Measurements from ENCODE around the gene RAD54L. TPM values are rescaled to one million over a fixed set of nuclear protein-coding genes. Genes with fewer than 3 reads are reported as not detected.

RAD54L gene
- total RNA-seq, 1 donor from 2014 or later, result 22.9 TPM

- H3K4me3 Mint-ChIP-seq, result no peak overlapping the region
These were observed 42.4 kb upstream of the RAD54L start for GRCh38 chr1:46205141-46205540.

GRCh38 chr1:46205791-46206190 is 41.8 kb upstream of the RAD54L start:
- Mint-ChIP-seq H3K36me3 (no peaks in the 10 kb centered on the region), H3K4me1 (ENCODE audit: unreplicated experiment) (peaks cover 15% of the 10 kb centered on the region)
- no peak for DNase-seq (ENCODE audit: extremely low spot score, unreplicated experiment)

More at GRCh38 chr1:46205141-46205540, 42.4 kb upstream of the RAD54L start:
- peaks cover 18% of the 10 kb centered on the region for H3K4me1 Mint-ChIP-seq (ENCODE audit: unreplicated experiment)
- no peaks in the 10 kb centered on the region for H3K36me3 Mint-ChIP-seq
- no peak overlapping the region for H3K27ac Mint-ChIP-seq
- H3K27me3 Mint-ChIP-seq, result peaks cover 7% of the 10 kb centered on the region
- no peak for TF ChIP-seq CTCF (conservative IDR thresholded peaks at IDR 0.05)
- no peaks in the 10 kb centered on the region for H3K9me3 Mint-ChIP-seq
- DNase-seq (ENCODE audit: extremely low spot score, unreplicated experiment), result no peak

GRCh38 chr1:46206399-46206798 is 41.2 kb upstream of the RAD54L start:
- H3K4me1 Mint-ChIP-seq (ENCODE audit: unreplicated experiment), result peaks cover 15% of the 10 kb centered on the region
- H3K4me3 Mint-ChIP-seq, result no peak overlapping the region

More at GRCh38 chr1:46205791-46206190, 41.8 kb upstream of the RAD54L start:
- Mint-ChIP-seq H3K4me3 (no peak overlapping the region), H3K9me3 (no peaks in the 10 kb centered on the region), H3K27ac (no peak overlapping the region), H3K27me3 (peaks cover 7% of the 10 kb centered on the region)
- TF ChIP-seq CTCF (conservative IDR thresholded peaks at IDR 0.05), result no peak

GRCh38 chr1:46210561-46210960 is 37.0 kb upstream of the RAD54L start:
- H3K27me3 Mint-ChIP-seq, result no peaks in the 10 kb centered on the region
- no peaks in the 10 kb centered on the region for H3K36me3 Mint-ChIP-seq
- TF ChIP-seq CTCF (conservative IDR thresholded peaks at IDR 0.05), result no peak
- DNase-seq (ENCODE audit: extremely low spot score, unreplicated experiment), result no peak
- no peak overlapping the region for H3K4me3 Mint-ChIP-seq
- no peaks in the 10 kb centered on the region for H3K4me1 Mint-ChIP-seq (ENCODE audit: unreplicated experiment)
- H3K9me3 Mint-ChIP-seq, result no peaks in the 10 kb centered on the region
- no peak overlapping the region for H3K27ac Mint-ChIP-seq

More at GRCh38 chr1:46206399-46206798, 41.2 kb upstream of the RAD54L start:
- no peaks in the 10 kb centered on the region for H3K36me3 Mint-ChIP-seq
- no peak for TF ChIP-seq CTCF (conservative IDR thresholded peaks at IDR 0.05)
- peaks cover 7% of the 10 kb centered on the region for H3K27me3 Mint-ChIP-seq
- no peak overlapping the region for H3K27ac Mint-ChIP-seq
- H3K9me3 Mint-ChIP-seq, result no peaks in the 10 kb centered on the region
- DNase-seq (ENCODE audit: extremely low spot score, unreplicated experiment), result no peak

- no peaks in the 10 kb centered on the region for H3K36me3 Mint-ChIP-seq
- DNase-seq (ENCODE audit: extremely low spot score, unreplicated experiment), result no peak
- TF ChIP-seq CTCF (conservative IDR thresholded peaks at IDR 0.05), result no peak
- no peak overlapping the region for H3K4me3 Mint-ChIP-seq
- H3K9me3 Mint-ChIP-seq, result no peaks in the 10 kb centered on the region
- H3K27me3 Mint-ChIP-seq, result no peaks in the 10 kb centered on the region
- no peak overlapping the region for H3K27ac Mint-ChIP-seq
- H3K4me1 Mint-ChIP-seq (ENCODE audit: unreplicated experiment), result no peaks in the 10 kb centered on the region
These were observed 36.5 kb upstream of the RAD54L start for GRCh38 chr1:46211051-46211450.

GRCh38 chr1:46215504-46215903 is 32.1 kb upstream of the RAD54L start:
- H3K27me3 Mint-ChIP-seq, result no peaks in the 10 kb centered on the region
- no peaks in the 10 kb centered on the region for H3K36me3 Mint-ChIP-seq
- H3K4me3 Mint-ChIP-seq, result no peak overlapping the region
- no peaks in the 10 kb centered on the region for H3K9me3 Mint-ChIP-seq
- no peak overlapping the region for H3K27ac Mint-ChIP-seq
- H3K4me1 Mint-ChIP-seq (ENCODE audit: unreplicated experiment), result no peaks in the 10 kb centered on the region
- no peak for TF ChIP-seq CTCF (conservative IDR thresholded peaks at IDR 0.05)
- DNase-seq (ENCODE audit: extremely low spot score, unreplicated experiment), result no peak

All from type B pancreatic cell (in vitro differentiated cells).